Skin epidermis (tissue), 12 donors: Measurements from ENCODE around the gene SELPLG.
A peak's percentile ranks its signal among the peaks of the same experiment; 100 is the strongest.
"Not testable (repeated sequence)": the region's sequence is repeated elsewhere in the genome, so short reads cannot be mapped to it uniquely, and the experiment has no call there.

Source experiments
- H3K27ac ChIP-seq, 21 experiments: fragments of 200-600 bp; sonication (generic) in 11 of 21; one replicate each; pipeline ENCODE4 v1.5.0; 2020; ENCODE audit warnings: mild to moderate bottlenecking in 3 of 21, inconsistent platforms in 2 of 21, moderate library complexity in 2 of 21
- H3K4me3 ChIP-seq, 7 experiments: fragments of 200-600 bp; sonication (generic) in 2 of 7; one replicate each; pipeline ENCODE4 v1.5.0; 2020; ENCODE audit warnings: inconsistent platforms in 2 of 7, mild to moderate bottlenecking in 2 of 7, moderate library complexity in 1 of 7

The SELPLG gene

DNA sequence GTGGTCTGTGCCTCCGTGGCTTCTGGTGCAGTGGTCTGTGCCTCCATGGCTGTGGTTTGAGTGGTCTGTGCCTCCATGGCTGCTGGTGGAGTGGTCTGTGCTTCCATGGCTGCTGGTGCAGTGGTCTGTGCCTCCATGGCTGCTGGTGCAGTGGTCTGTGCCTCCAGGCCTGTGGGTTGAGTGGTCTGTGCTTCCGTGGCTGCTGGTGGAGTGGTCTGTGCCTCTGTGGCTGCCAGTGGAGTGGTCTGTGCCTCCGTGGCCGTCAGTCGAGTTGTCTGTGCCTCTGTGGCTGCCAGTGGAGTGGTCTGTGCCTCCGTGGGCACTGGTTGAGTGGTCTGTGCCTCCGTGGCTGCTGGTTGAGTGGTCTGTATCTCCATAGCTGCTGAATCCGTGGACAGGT, 10.1 kb downstream of the SELPLG start:
- no peak overlapping the region for H3K4me3 ChIP-seq
- peak overlapping the region in 3 of 21 experiments; percentile 16 to 54 (median 21) for H3K27ac ChIP-seq

DNA sequence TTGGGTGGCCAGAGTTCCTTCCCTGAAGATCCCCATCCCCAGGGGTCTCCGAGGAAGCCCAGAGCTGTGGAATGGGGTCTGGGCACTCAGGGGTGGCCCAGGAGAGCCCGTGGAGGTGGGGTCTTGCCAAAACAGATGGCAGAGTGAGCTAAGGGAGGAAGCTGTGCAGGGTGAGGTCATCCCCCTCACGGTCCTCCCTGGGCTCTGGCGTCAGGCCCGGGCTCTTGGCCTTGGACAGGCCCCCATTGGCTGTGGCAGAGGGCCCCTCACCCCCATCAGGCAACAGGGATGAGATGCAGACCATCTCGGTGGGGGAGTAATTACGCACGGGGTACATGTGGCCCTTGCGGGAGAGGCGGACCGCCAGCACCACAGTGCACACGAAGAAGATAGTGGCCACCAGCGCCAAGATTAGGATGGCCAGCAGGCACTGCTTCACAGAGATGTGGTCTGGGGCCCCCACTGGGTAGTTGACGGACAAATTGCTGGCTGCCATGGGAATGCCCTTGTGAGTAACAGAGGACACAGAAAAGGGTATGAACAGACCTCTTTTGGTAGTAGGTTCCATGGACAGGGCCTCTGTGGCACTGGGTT, 10.7 kb downstream of the SELPLG start:
- Histone ChIP-seq H3K27ac (peak overlapping the region in 13 of 21 experiments; percentile 6 to 63 (median 36)), H3K4me3 (no peak overlapping the region)

DNA sequence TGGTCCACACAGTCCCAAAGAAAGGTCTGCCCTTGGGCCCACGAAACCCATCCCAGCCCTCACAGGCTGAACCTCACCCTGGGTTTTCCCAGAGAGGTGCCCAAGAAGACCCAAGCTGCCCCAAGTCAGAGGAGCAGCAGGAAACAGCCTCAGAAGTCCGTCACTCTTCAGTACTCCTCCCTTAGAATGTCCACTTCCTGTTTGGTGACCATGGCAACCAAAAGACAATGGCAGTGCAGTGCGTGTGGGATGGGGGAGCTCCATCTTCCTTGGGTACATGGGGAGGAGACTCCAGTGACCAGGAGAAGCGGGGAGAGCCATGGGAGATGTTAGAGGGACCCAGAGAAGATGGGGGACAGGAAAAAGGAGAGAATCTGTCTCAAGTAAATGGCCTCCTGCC, 11.3 kb downstream of the SELPLG start:
- H3K4me3 ChIP-seq, result no peak overlapping the region
- peak overlapping the region in 12 of 21 experiments; percentile 6 to 70 (median 51) for H3K27ac ChIP-seq

DNA sequence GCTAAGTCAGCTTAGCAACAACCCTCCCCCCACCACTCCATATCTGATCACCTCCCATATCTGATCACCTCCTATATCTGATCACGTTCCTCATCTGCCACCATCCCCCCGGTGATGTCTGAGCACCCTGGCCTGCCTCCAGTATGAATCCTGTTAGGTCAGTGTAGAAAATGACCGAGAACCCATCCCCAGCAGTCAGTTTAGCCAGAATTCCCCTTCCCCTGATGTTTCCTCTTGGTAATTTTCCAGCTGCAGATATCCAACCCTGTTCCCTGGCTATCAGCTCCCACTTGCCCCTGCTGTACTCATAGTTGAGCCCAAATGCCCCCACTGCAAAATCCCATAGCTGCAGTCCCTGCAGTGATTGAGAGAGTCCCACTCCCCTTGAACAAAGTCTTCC, 12.5 kb downstream of the SELPLG start:
- Histone ChIP-seq H3K27ac (peak overlapping the region in 1 of 21 experiments; percentile 13), H3K4me3 (no peak overlapping the region)

DNA sequence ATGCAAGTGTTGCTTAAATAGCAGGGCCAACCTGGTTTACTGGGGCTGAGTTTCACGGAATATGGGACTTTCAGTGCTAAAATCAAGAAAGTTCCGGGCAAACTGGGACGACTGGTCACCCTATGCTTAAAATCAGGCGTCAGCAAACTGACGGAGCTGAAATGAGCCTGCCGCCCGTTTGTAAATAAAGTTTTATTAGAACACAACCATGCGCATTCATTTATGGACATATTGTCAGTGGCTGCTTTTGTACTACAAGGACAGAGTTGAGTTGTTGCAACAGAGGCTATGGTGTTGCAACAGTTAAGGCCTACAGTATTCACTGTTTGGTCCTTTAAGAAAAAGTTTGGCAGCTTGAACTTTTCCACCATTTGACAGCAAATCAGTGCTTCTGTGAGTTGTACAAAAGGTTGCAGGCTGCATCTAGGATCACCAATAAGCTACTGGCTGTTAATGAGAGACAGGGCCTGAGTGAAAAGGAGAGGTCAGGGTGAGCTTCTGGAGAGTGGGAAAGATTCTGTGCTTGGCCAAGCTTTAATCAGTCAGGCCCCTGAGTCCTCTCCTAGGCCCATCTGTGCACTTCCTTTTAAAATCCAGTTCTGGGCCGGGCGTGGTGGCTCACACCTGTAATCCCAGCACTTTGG, 13.3 kb downstream of the SELPLG start:
- no peak overlapping the region for H3K27ac ChIP-seq
- no peak overlapping the region for H3K4me3 ChIP-seq

DNA sequence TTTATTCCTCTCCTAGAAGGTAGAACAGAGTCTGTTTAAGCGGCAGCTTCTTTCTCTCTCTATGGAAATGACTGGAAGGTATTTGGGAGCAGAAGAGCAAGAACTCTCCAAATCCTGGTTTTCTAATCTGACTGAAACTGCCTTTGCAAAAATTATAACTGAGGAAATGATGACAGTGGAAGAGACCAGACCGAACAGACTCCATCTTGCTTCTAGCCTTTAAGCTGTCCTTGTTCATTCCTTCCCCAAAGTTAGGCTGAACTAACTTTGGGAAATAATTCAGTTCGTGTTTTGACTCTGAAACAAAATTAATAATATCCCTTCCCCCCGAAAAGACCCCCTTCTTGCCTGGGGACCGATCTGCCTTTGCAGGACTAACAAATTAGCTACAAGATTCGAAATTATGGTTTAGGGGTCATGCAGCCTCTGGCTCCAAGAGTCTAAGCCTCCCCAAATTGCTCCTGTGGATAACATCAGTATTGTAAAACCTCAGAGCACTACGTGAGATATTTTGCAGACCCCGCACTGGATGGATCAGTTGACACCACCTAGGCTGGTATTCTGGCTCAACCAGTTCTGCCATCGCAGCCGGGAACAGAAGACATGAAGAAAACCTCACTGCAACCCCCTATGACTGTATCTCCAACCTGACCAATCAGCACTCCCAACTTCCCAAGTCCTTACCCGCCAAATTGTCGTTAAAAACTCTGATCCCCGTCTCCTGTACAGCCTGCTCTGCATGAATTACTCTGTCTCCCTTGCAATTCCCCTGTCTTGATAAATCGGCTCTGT, 14.1 kb downstream of the SELPLG start:
- no peak overlapping the region for H3K27ac ChIP-seq
- H3K4me3 ChIP-seq, result no peak overlapping the region

DNA sequence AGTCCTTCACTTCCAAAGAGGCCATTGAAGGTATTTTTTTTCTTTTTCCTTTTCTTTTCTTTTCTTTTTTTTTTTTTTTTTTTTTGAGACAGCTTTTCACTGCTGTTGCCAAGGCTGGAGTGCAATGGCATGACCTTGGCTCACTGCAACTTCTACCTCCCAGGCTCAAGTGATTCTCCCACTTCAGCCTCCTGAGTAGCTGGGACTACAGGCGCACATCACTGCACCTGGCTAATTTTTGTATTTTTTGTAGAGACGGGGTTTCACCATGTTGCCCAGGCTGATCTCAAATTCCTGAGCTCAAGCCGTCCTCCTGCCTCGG, 14.8 kb downstream of the SELPLG start:
- H3K27ac ChIP-seq, H3K4me3 ChIP-seq: not testable (repeated sequence)

DNA sequence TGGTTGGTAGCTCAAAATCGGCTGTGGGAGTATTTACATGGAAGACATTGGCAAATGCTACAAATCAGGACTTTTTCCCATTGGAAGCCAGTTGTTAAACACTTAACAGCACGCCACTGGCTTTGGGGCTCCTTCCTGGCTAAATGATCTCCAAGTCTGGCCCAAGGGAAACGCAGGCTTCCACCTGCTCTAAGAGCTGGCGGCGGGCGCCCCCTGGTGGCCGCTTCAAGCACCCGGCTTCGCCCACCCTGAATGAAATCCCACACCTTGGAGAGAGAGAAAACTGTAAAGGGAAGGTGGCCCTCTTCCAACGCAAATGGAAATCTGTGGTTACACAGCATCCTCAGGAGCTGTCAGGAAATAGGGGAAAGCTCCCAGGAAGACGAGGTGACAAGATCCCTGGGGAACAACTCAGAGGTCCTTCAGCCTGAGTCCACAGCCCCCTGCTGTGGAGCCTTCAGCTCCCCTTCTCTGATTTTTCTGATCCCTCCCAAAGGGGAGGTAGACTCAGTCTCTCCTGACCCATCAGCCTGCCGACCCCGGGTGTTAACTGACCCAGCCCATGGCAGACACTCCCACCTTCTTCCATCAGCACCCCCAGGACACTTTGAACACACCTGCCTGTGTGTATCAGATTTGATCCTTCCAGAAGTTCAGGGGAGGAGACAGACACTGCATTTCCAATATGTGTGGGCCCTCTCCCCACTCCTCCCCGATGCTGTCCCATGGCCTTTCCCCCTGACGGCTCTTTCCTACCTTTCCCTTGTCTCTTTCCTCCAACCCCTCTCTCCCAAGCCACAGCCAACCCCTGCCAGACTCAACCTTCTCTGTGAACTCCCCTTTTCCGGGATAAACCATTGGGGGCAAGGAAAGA, 15.4 kb downstream of the SELPLG start:
- peak overlapping the region in 10 of 21 experiments; percentile 9 to 76 (median 52) for H3K27ac ChIP-seq

DNA sequence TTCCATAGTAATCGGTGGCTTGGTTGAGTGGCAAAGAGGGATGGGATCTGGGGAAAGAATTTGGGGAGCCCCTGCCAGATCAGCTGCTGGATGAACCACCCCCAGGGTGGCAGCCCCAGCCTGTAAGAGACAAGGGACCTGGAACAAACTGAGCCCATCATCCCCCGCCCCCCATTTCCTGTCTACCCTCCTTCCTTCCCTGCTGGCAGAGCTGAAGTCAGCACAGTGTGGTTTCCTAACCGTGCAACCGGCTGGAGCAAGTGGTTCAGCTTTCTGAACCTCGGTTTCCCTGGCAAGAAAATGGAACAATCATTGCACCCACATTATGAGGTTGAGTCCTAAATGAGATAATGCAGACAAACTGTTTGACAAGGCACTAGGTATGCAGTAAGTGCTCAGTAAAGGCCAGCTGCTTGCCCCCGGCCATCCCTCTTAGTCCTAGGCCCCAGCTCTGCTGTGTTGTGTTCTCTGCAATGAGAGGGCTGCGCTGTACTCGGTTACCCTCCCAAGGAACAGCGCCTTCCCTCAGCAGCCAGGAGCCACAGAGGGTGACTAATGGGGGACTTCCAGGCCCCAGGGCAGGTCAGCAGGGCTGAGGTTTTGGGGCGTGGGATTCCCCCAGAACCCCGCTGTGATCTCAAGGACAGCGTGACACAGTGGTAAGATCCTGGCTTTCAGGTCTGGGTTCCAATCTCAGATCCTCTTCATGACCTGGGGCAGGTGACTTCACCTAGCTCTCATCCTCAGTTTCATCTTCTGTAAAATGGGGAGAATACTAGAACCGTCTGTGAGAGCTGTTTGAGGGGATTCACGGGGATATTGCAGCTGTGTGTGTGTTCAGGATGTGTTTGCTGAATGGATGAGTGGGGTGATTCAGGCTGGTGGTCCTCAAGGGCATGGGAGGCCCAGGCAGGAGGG, 16.5 kb downstream of the SELPLG start:
- Histone ChIP-seq H3K4me3 (no peak overlapping the region), H3K27ac (peak overlapping the region in 17 of 21 experiments; percentile 7 to 76 (median 50))

More for the DNA sequence above, 15.4 kb downstream of the SELPLG start:
- H3K4me3 ChIP-seq, result no peak overlapping the region

DNA sequence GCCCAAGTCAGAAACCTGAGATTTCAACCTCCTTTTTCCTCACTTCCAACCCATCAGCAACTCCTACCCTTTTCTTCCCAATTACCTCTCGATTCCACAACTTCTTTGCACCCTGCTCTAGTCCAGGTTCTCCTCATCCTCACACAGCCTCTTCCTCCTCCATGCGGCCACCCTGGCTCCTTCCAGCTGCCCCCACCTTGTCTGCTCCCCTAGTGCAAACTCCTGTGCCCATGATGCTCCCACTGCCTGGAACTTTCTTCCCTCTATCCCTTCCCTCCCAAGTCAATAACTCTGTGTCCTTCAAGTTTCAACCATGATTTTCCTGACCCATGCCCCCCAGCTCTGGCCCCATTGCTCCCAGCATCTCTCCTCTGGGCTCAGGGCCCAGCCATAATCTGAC, 17.3 kb downstream of the SELPLG start:
- H3K27ac ChIP-seq, result peak overlapping the region in 14 of 21 experiments; percentile 9 to 76 (median 50)

DNA sequence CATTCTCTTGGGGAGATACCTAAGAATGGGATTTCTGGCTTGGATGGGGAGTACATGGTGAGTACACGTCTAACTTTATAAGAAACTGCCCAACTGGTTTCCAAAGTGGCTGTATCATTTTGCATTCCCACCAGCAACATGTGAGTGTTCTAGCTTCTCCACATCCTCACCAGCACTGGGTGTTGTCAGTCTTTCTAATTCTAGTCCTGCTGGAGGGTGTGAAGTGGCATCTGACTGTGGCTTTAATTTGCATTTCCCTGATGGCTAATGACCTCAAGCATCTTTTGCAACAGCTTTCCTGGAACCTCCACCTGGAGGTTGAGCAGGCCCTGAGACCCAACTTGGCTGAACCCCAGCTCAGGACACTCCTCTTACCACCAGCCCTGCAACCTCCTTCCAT, 17.8 kb downstream of the SELPLG start:
- H3K4me3 ChIP-seq, result no peak overlapping the region
- H3K27ac ChIP-seq, result peak overlapping the region in 4 of 21 experiments; percentile 9 to 69 (median 60)

More for the DNA sequence above, 17.3 kb downstream of the SELPLG start:
- no peak overlapping the region for H3K4me3 ChIP-seq

DNA sequence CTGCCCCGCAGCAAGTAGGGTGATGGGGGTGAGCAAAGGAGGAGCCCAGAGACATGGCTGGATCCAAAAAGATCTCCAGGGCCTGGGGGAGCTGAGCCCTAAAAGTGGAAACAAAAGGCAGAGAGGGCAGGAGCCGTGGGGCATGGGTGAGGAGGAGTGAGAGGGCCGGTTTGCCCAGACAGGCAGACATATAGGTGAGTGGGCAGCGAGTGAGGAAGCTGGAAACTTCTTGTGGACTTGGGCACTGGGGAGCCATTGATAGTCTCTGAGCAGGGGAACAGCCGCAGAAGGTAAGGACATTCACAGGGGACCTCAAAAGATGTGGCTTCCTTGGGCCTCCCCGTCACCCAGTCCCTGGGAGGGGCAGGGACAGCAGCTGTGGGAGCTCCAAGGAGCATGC, 19.1 kb downstream of the SELPLG start:
- H3K4me3 ChIP-seq, result no peak overlapping the region
- H3K27ac ChIP-seq, result peak overlapping the region in 3 of 21 experiments; percentile 6 to 58 (median 42)

DNA sequence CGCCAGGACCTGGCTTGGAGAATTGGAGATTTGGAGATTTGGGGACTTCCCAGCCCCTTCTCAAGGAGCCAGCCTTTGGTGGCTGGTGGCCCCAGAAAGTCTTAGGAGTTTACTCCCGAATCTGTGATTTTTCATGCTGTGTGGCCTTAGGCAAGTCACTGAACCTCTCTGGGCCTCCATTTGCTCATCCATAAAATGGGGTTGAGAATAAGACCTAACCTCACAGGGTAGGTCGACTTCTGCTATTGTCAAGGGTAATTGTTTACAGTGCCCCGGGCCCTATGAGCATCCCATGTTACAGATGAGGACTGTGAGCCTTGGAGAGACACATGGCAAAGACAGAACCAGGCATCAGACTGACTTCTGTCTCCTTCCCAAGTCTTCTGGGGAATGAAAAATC, 19.7 kb downstream of the SELPLG start:
- Histone ChIP-seq H3K27ac (peak overlapping the region in 5 of 21 experiments; percentile 6 to 58 (median 42)), H3K4me3 (no peak overlapping the region)

DNA sequence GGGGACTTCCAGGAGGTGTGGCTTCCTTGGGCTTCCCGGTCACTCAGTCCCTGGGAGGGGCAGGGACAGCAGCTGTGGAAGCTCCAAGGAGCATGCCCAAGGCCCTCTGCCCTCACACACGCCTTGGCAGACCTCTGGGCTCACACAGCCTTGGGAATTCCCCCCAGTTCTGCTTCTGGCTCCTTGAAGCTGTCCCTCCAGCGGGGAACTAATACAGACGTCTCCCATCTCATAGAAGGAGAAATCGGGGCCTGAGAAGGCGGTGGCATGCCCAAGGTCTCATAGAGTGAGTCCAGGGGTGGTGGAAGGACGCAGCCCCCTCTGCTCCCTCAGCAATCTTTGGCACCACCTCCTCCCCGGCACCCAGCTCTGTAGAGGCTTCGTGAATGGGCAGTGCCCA, 20.1 kb downstream of the SELPLG start:
- peak overlapping the region in 5 of 21 experiments; percentile 6 to 58 (median 42) for H3K27ac ChIP-seq
- no peak overlapping the region for H3K4me3 ChIP-seq

DNA sequence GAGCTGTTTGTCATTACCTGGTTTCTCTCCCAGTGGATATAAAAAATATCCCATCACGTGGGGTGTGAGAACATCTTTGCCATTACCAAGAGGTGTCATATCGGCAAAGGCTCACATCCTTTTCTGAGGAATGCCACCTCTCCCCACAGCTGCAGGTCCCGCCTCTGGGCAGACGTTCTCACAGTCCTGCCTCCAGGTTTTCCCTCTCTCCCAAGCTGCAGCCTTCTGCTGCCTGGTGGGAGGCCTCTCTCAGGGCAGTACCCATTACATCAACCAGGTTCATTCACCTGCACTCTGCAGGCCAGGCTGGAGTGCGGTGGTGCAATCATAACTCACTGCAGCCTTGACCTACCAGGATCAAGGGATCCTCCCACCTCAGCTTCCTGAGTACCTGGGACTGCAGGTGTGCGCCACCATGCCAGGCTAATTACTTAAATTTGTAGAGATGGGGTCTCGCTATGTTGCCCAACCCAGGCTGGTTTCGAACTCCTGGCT, 20.9 kb downstream of the SELPLG start:
- Histone ChIP-seq H3K4me3 (no peak overlapping the region), H3K27ac (peak overlapping the region in 1 of 21 experiments; percentile 44)

DNA sequence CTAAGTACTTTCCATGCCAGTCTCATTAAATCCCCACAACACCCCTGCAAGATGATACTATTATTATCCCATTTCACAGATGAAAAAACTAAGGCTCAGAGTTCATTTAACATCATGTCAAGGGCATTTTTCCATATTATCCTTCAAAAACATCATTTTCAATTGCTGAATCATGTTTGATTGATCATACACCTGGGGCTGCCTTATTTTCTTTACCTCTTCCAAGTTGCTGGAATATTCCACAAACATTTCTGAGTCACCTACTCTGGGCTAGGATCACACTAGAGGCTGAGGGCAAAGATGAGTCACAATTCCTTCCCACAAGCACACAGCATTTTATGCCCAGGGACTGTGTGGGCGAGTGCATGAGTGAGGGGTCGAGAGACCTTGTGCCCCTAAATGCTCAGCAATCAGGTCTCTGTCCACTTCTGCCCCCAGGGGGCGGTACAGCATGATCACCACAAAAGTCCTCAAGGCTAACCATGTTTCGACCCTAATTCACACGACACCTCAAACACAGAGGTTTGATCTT, 21.7 kb downstream of the SELPLG start:
- no peak overlapping the region for H3K4me3 ChIP-seq

DNA sequence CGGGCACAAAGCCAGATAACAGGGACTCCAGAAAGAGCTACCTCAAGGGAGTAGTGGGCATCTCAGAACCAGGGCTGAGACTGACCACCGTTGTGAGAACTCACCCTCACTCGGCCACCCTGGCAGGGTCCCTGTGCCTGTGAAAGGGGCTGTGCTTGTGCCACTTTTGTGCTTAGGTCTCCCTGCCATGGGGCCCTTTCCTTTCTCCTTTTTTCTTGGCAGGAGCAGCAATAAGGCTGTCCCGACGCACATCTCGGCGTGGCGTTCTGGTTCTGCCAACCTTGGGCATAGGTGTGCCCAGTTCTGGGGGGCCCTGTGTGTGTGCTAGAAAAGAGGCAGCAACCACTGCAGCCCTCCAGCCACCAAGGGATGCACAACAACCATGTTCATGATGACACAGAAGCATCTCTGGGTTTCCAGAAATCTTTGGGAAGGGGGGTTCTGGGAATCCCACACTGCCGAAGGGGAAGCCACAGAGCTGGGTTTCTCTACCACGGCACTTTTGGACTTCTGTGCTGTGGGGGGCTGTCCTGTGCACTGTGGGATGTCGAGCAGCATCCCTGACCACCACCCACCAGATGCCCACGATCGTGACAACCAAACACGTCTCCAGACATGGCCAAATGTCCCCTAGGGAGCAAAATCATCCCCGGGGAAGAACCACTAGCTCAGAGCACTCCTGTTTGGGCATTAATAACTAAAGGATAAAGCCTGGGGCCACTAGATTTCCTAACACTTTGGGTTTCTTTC, 22.7 kb downstream of the SELPLG start:
- Histone ChIP-seq H3K27ac (peak overlapping the region in 7 of 21 experiments; percentile 3 to 70 (median 50)), H3K4me3 (no peak overlapping the region)

More for the DNA sequence above, 21.7 kb downstream of the SELPLG start:
- peak overlapping the region in 4 of 21 experiments; percentile 14 to 54 (median 40) for H3K27ac ChIP-seq
